ENCODE data around the gene ZNF281. TPM values are rescaled to one million over a fixed set of nuclear protein-coding genes. Genes with fewer than 3 reads are reported as not detected.
"Not testable (repeated sequence)": the region's sequence is repeated elsewhere in the genome, so short reads cannot be mapped to it uniquely, and the experiment has no call there.

The ZNF281 gene
- total RNA-seq, 1 donor, result 29.7 TPM

DNA sequence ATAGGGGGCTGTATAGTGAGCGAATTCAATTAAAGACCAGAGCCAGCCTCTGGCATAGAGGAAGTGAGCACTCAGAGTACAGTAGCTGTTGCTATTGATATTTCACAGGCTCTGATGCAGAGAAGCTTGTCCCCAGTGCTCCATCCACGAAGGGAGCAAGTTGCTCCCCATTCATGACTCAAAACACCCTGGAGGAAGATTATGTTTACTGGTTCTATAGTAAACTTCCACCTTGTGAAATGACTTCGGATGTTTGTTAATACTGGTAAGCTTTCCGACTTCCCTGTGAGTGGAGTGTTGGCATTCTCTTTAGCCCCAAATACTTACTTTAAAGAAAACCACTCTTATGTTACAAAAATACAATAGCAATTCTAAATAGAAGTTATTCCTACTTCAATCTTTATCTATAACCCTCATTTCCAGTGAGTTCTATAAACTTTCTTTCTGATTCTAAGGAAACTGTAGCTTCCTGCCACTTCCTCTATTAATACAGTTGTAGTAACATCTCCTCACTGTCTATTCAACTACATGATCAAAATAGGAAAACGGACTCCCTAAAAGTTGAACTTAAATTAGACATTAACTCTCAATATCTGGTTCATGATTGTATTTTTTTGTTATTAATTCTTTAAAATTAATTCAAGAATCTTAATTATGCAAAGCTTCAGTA is 46.4 kb downstream of the ZNF281 start:
- no peak overlapping the region for H3K4me3 ChIP-seq (ENCODE audit: low read depth, low read length)
- TF ChIP-seq, protein P1, sequence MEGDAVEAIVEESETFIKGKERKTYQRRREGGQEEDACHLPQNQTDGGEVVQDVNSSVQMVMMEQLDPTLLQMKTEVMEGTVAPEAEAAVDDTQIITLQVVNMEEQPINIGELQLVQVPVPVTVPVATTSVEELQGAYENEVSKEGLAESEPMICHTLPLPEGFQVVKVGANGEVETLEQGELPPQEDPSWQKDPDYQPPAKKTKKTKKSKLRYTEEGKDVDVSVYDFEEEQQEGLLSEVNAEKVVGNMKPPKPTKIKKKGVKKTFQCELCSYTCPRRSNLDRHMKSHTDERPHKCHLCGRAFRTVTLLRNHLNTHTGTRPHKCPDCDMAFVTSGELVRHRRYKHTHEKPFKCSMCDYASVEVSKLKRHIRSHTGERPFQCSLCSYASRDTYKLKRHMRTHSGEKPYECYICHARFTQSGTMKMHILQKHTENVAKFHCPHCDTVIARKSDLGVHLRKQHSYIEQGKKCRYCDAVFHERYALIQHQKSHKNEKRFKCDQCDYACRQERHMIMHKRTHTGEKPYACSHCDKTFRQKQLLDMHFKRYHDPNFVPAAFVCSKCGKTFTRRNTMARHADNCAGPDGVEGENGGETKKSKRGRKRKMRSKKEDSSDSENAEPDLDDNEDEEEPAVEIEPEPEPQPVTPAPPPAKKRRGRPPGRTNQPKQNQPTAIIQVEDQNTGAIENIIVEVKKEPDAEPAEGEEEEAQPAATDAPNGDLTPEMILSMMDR (IDR thresholded peaks at IDR 0.05; ENCODE audit: insufficient read depth, low read length), result no peak
- DNase-seq (ENCODE audit: low read depth), result no peak

DNA sequence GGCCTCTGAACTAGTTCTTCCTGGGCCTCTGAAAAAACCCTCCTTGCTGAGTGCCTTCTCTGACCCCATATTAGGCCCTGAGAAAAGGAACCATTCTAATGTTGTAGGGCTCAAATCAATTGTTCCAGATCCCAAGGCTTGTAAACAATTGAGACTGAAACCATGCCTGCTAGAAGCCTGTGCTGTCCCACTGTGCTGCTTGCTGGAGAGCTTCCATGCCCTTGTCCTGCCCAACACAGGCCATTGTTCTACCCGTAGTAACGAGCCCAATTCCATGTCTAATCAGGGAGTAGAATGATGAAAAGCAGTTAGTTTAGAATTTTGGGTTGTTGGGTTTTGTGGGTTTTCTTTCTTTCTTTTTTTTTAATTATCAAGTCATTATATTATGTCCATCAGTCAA is 47.4 kb downstream of the ZNF281 start:
- H3K4me3 ChIP-seq (ENCODE audit: low read depth, low read length), result no peak overlapping the region
- no peak for DNase-seq (ENCODE audit: low read depth)
- TF ChIP-seq, protein P1 (IDR thresholded peaks at IDR 0.05; ENCODE audit: insufficient read depth, low read length), result no peak

GRCh38 chr1:200359610-200360163 is 50.1 kb downstream of the ZNF281 start:
- H3K4me3 ChIP-seq (ENCODE audit: low read depth, low read length), result no peak overlapping the region
- TF ChIP-seq, protein P1 (IDR thresholded peaks at IDR 0.05; ENCODE audit: insufficient read depth, low read length), result no peak
- peak; percentile 53 for DNase-seq (ENCODE audit: low read depth)

DNA sequence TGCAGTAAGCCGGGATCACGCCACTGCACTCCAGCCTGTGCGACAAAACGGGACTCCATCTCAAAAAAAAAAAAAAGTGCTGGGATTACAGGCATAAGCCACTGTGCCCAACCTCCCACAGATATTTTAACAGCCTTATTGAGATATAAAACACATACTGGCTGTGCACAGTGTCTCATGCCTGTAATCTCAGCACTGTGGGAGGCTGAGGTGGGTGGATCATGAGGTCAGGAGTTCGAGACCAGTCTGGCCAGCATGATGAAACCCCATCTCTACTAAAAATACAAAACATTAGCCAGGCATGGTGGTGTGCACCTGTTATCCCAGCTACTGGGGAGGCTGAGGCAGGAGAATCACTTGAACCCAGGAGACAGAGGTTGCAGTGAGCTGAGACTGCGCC is 51.9 kb downstream of the ZNF281 start:
- H3K4me3 ChIP-seq (ENCODE audit: low read depth, low read length); DNase-seq (ENCODE audit: low read depth): not testable (repeated sequence)

- no peak overlapping the region for H3K4me3 ChIP-seq (ENCODE audit: low read depth, low read length)
- TF ChIP-seq, protein P1 (IDR thresholded peaks at IDR 0.05; ENCODE audit: insufficient read depth, low read length), result no peak
- DNase-seq (ENCODE audit: low read depth), result no peak
Observed at GRCh38 chr1:200355801-200356200, 54.0 kb downstream of the ZNF281 start.

Other genes with a start within 250 kb of the ZNF281 start
- gene KIF14, start 210.7 kb upstream of the ZNF281 start, total RNA-seq (ENCODE audit: low replicate concordance), result 1.8 and 13.4 TPM in 2 replicates

All from fibroblast of the aortic adventitia (primary cell).